ENCODE data around the gene CLEC2L. TPM values are rescaled to one million over a fixed set of nuclear protein-coding genes. Genes with fewer than 3 reads are reported as not detected.

CLEC2L gene
- total and polyA plus RNA-seq, 2 of the 13 experiments (the other 11 are each of a cell fraction or from before 2014, with no cell fraction given) = 0.20 to 0.25 TPM

DNA sequence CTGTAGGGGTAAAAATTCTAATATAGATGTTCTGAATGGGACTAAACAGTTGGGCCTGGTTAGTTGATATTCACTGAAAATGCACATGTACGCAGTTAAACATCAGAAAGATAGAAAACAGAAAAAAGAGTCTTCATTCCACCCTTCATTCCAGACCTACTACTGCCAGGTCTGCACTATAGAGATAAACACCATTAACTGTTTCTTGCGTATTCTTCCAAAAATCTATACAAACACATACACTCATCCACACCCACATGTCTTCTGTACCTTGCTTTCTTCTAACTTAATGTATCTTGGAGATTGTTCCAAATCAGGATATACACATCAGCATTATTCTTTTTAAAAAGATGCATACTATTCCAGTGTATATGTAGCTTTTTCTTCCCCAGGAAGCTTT is 13.9 kb upstream of the CLEC2L start:
- no peak overlapping the region for H3K9ac ChIP-seq (ENCODE audit: insufficient read depth, low read depth, low read length)
- in situ Hi-C loops (cut with HindIII; ENCODE audit: extremely low pct_ligation_motif_present, low pct_unique_long_range_greater_than_20kb) = no loop called here
- no peaks in the 10 kb centered on the region for H4K20me1 ChIP-seq (ENCODE audit: insufficient read depth, low read length)
- ATAC-seq (no peak), DNase-seq (ENCODE audit: low spot score) (no peak), FAIRE-seq (no peak)
- POLR2A ChIA-PET = no interaction called here
- no peaks in the 10 kb centered on the region for H3K9me3 ChIP-seq (ENCODE audit: low read length)
- intact Hi-C loops (cut with micrococcal nuclease; ENCODE audit: unreplicated experiment) = loop anchor here (10.0 kb wide), 1 partner anchor 45 kb away; no protein-coding TSS in a partner anchor
- CTCF ChIA-PET (ENCODE audit: low intra/inter-chr PET ratio, low total read pairs) = no interaction called here
- H3K79me2 ChIP-seq (ENCODE audit: insufficient read depth, low read length) = no peaks in the 10 kb centered on the region
- H3K4me2 ChIP-seq (ENCODE audit: low read depth, low read length) = no peak overlapping the region
- H2AFZ ChIP-seq (ENCODE audit: low read length) = no peak overlapping the region
- no peak overlapping the region for H3K4me3 ChIP-seq (replicated peaks in 1 of 3; ENCODE audit: insufficient read depth in 1 of 3, low read depth in 2 of 3, low read length in 3 of 3)
- BruUV-seq (replicated peaks) = no TSS peak
- no peaks in the 10 kb centered on the region for H3K36me3 ChIP-seq (replicated peaks in 1 of 2; ENCODE audit: control insufficient read depth in 1 of 2, insufficient read depth in 2 of 2, low read length in 2 of 2)
- WGBS (ENCODE audit: low lambda C conversion rate) = 77% methylated on average over 2 of the region's 2 CpGs
- no peak overlapping the region for H3K27ac ChIP-seq (ENCODE audit: extremely low read length, insufficient read depth, low read length)
- H3K27me3 ChIP-seq (ENCODE audit: control insufficient read depth in 1 of 2, insufficient read depth in 2 of 2, low read length in 2 of 2) = peaks cover 1 to 22% of the 10 kb centered on the region in 2 experiments; a peak in 3 of 5 replicates
- no peaks in the 10 kb centered on the region for H3K4me1 ChIP-seq (ENCODE audit: insufficient read depth, low read length)
- TF ChIP-seq, protein P1, sequence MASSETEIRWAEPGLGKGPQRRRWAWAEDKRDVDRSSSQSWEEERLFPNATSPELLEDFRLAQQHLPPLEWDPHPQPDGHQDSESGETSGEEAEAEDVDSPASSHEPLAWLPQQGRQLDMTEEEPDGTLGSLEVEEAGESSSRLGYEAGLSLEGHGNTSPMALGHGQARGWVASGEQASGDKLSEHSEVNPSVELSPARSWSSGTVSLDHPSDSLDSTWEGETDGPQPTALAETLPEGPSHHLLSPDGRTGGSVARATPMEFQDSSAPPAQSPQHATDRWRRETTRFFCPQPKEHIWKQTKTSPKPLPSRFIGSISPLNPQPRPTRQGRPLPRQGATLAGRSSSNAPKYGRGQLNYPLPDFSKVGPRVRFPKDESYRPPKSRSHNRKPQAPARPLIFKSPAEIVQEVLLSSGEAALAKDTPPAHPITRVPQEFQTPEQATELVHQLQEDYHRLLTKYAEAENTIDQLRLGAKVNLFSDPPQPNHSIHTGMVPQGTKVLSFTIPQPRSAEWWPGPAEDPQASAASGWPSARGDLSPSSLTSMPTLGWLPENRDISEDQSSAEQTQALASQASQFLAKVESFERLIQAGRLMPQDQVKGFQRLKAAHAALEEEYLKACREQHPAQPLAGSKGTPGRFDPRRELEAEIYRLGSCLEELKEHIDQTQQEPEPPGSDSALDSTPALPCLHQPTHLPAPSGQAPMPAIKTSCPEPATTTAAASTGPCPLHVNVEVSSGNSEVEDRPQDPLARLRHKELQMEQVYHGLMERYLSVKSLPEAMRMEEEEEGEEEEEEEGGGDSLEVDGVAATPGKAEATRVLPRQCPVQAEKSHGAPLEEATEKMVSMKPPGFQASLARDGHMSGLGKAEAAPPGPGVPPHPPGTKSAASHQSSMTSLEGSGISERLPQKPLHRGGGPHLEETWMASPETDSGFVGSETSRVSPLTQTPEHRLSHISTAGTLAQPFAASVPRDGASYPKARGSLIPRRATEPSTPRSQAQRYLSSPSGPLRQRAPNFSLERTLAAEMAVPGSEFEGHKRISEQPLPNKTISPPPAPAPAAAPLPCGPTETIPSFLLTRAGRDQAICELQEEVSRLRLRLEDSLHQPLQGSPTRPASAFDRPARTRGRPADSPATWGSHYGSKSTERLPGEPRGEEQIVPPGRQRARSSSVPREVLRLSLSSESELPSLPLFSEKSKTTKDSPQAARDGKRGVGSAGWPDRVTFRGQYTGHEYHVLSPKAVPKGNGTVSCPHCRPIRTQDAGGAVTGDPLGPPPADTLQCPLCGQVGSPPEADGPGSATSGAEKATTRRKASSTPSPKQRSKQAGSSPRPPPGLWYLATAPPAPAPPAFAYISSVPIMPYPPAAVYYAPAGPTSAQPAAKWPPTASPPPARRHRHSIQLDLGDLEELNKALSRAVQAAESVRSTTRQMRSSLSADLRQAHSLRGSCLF (CRISPR knock-in tag; IDR thresholded peaks at IDR 0.05; ENCODE audit: borderline replicate concordance) = no peak
- no peak for TF ChIP-seq RAD51 (IDR thresholded peaks at IDR 0.05; ENCODE audit: borderline replicate concordance)
- TF ChIP-seq RARG (CRISPR knock-in tag; IDR thresholded peaks at IDR 0.05; ENCODE audit: low read depth) = no peak
- TF ChIP-seq KDM2A (CRISPR knock-in tag; IDR thresholded peaks at IDR 0.05; ENCODE audit: borderline replicate concordance, low read depth) = no peak
- TF ChIP-seq, protein P2, sequence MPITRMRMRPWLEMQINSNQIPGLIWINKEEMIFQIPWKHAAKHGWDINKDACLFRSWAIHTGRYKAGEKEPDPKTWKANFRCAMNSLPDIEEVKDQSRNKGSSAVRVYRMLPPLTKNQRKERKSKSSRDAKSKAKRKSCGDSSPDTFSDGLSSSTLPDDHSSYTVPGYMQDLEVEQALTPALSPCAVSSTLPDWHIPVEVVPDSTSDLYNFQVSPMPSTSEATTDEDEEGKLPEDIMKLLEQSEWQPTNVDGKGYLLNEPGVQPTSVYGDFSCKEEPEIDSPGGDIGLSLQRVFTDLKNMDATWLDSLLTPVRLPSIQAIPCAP (CRISPR knock-in tag; IDR thresholded peaks at IDR 0.05; ENCODE audit: low read depth) = no peak
- TF ChIP-seq SNAI1 (CRISPR knock-in tag; IDR thresholded peaks at IDR 0.05; ENCODE audit: borderline replicate concordance) = no peak
- no peak for TF ChIP-seq ZNF382 (CRISPR knock-in tag; IDR thresholded peaks at IDR 0.05; ENCODE audit: borderline replicate concordance)
- TF ChIP-seq, protein P3, sequence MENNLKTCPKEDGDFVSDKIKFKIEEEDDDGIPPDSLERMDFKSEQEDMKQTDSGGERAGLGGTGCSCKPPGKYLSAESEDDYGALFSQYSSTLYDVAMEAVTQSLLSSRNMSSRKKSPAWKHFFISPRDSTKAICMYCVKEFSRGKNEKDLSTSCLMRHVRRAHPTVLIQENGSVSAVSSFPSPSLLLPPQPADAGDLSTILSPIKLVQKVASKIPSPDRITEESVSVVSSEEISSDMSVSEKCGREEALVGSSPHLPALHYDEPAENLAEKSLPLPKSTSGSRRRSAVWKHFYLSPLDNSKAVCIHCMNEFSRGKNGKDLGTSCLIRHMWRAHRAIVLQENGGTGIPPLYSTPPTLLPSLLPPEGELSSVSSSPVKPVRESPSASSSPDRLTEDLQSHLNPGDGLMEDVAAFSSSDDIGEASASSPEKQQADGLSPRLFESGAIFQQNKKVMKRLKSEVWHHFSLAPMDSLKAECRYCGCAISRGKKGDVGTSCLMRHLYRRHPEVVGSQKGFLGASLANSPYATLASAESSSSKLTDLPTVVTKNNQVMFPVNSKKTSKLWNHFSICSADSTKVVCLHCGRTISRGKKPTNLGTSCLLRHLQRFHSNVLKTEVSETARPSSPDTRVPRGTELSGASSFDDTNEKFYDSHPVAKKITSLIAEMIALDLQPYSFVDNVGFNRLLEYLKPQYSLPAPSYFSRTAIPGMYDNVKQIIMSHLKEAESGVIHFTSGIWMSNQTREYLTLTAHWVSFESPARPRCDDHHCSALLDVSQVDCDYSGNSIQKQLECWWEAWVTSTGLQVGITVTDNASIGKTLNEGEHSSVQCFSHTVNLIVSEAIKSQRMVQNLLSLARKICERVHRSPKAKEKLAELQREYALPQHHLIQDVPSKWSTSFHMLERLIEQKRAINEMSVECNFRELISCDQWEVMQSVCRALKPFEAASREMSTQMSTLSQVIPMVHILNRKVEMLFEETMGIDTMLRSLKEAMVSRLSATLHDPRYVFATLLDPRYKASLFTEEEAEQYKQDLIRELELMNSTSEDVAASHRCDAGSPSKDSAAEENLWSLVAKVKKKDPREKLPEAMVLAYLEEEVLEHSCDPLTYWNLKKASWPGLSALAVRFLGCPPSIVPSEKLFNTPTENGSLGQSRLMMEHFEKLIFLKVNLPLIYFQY (CRISPR knock-in tag; IDR thresholded peaks at IDR 0.05; ENCODE audit: borderline replicate concordance) = no peak
- TF ChIP-seq ZKSCAN8 (CRISPR knock-in tag; IDR thresholded peaks at IDR 0.05; ENCODE audit: borderline replicate concordance) = no peak
- TF ChIP-seq, protein P4, sequence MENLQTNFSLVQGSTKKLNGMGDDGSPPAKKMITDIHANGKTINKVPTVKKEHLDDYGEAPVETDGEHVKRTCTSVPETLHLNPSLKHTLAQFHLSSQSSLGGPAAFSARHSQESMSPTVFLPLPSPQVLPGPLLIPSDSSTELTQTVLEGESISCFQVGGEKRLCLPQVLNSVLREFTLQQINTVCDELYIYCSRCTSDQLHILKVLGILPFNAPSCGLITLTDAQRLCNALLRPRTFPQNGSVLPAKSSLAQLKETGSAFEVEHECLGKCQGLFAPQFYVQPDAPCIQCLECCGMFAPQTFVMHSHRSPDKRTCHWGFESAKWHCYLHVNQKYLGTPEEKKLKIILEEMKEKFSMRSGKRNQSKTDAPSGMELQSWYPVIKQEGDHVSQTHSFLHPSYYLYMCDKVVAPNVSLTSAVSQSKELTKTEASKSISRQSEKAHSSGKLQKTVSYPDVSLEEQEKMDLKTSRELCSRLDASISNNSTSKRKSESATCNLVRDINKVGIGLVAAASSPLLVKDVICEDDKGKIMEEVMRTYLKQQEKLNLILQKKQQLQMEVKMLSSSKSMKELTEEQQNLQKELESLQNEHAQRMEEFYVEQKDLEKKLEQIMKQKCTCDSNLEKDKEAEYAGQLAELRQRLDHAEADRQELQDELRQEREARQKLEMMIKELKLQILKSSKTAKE (CRISPR knock-in tag; IDR thresholded peaks at IDR 0.05; ENCODE audit: borderline replicate concordance) = no peak
- TF ChIP-seq, protein P5, sequence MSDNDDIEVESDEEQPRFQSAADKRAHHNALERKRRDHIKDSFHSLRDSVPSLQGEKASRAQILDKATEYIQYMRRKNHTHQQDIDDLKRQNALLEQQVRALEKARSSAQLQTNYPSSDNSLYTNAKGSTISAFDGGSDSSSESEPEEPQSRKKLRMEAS (IDR thresholded peaks at IDR 0.05) = no peak
- no peak for TF ChIP-seq ZNF282 (IDR thresholded peaks at IDR 0.05; ENCODE audit: partially characterized antibody)
- TF ChIP-seq ZNF563 (CRISPR knock-in tag; IDR thresholded peaks at IDR 0.05) = no peak

Measured in HepG2 (cell line).